ENCODE results near the gene GAPVD1.

- TF ChIP-seq CTCF (IDR thresholded peaks at IDR 0.05) (no peak), POLR2A (IDR thresholded peaks at IDR 0.05) (no peak), POLR2AphosphoS5 (IDR thresholded peaks at IDR 0.05) (no peak)
Observed at GRCh38 chr9:125412166-125412565, 150.5 kb downstream of the GAPVD1 start.

Data from breast epithelium (tissue), 3 donors.